GM23338 (cell line): ENCODE results near the gene SEZ6. TPM values are rescaled to one million over a fixed set of nuclear protein-coding genes. Genes with fewer than 3 reads are reported as not detected.
A peak's percentile ranks its signal among the peaks of the same experiment; 100 is the strongest.

Experiments used
- ATAC-seq: fragments of 200-7000 bp; cut with Tn5 transposase; 3 replicates; pipeline ENCODE4 v1.9.1; 2020
- DNase-seq: peaks from one replicate; pipeline ENCODE4 v3.0.0-alpha.2; 2015; ENCODE audit warnings: low spot score
- H2AFZ ChIP-seq: fragments of 200-600 bp; sonication (generic); 2 replicates; pipeline ENCODE4 v1.8.0; 2016; ENCODE audit warnings: antibody characterized with exemption, mild to moderate bottlenecking, moderate library complexity
- H3F3A ChIP-seq: fragments of 200-600 bp; sonication (generic); replicated peaks from 2 replicates; pipeline ENCODE4 v1.8.0; 2017; ENCODE audit warnings: antibody characterized with exemption, mixed run types, low read depth
- H3K27ac ChIP-seq: fragments of 200-600 bp; sonication (generic); 2 replicates; pipeline ENCODE4 v1.6.1; 2016; ENCODE audit warnings: low read depth
- H3K27me3 ChIP-seq: fragments of 200-600 bp; sonication (generic); 2 replicates; pipeline ENCODE4 v1.8.0; 2016; ENCODE audit warnings: mild to moderate bottlenecking, mixed run types, moderate library complexity; ENCODE audit not compliant: insufficient read depth
- H3K36me3 ChIP-seq: fragments of 200-600 bp; sonication (generic); 2 replicates; pipeline ENCODE4 v1.8.0; 2016; ENCODE audit warnings: mild to moderate bottlenecking; ENCODE audit not compliant: insufficient read depth
- H3K4me1 ChIP-seq: fragments of 200-600 bp; sonication (generic); 2 replicates; pipeline ENCODE4 v1.8.0; 2016; ENCODE audit warnings: mild to moderate bottlenecking, moderate library complexity; ENCODE audit not compliant: insufficient read depth
- H3K4me2 ChIP-seq: fragments of 200-600 bp; sonication (generic); 2 replicates; pipeline ENCODE4 v1.7.1; 2017; ENCODE audit warnings: mixed run types
- H3K4me3 ChIP-seq: fragments of 200-600 bp; sonication (generic); 2 replicates; pipeline ENCODE4 v1.6.1; 2016; ENCODE audit warnings: mixed run types
- H3K79me2 ChIP-seq: fragments of 200-600 bp; sonication (generic); replicated peaks from 2 replicates; pipeline ENCODE4 v1.8.0; 2017; ENCODE audit warnings: mild to moderate bottlenecking; ENCODE audit not compliant: insufficient read depth
- H3K9me2 ChIP-seq: fragments of 200-600 bp; sonication (generic); 2 replicates; pipeline ENCODE4 v1.8.0; 2017; ENCODE audit not compliant: insufficient read depth
- H4K20me1 ChIP-seq: fragments of 200-600 bp; sonication (generic); replicated peaks from 2 replicates; pipeline ENCODE4 v1.8.0; 2017; ENCODE audit warnings: mild to moderate bottlenecking; ENCODE audit not compliant: insufficient read depth
- H3K27ac Mint-ChIP-seq: 2 replicates; pipeline ENCODE4 v1.8.0; 2020; ENCODE audit warnings: inconsistent platforms, mild to moderate bottlenecking, moderate library complexity, mixed read lengths
- H3K27me3 Mint-ChIP-seq: 3 replicates; pipeline ENCODE4 v1.8.0; 2022; ENCODE audit warnings: low read depth, mild to moderate bottlenecking, moderate library complexity, mixed read lengths, inconsistent platforms; ENCODE audit not compliant: insufficient read depth, poor library complexity
- H3K36me3 Mint-ChIP-seq: 3 replicates; pipeline ENCODE4 v1.8.0; 2021; ENCODE audit warnings: low read depth, mild to moderate bottlenecking, inconsistent platforms, moderate library complexity, mixed read lengths
- H3K4me1 Mint-ChIP-seq: 3 replicates; pipeline ENCODE4 v1.8.0; 2020; ENCODE audit warnings: mild to moderate bottlenecking, inconsistent platforms, mixed read lengths
- H3K4me3 Mint-ChIP-seq: 3 replicates; pipeline ENCODE4 v1.8.0; 2021; ENCODE audit warnings: moderate library complexity, mild to moderate bottlenecking, inconsistent platforms, mixed read lengths
- H3K9me3 Mint-ChIP-seq: 3 replicates; pipeline ENCODE4 v1.8.0; 2020; ENCODE audit warnings: moderate library complexity, mild to moderate bottlenecking, inconsistent platforms, mixed read lengths
- CREB1 ChIP-seq: fragments of 250-450 bp; sonication (Bioruptor Pico); IDR thresholded peaks from 2 replicates; pipeline ENCODE4 v1.5.0; 2020; ENCODE audit warnings: low read depth, mild to moderate bottlenecking, moderate library complexity
- EZH2 ChIP-seq: fragments of 200-600 bp; sonication (generic); IDR thresholded peaks from one replicate; pipeline ENCODE4 v1.8.0; 2017; ENCODE audit warnings: antibody characterized with exemption, mild to moderate bottlenecking, low read depth; ENCODE audit not compliant: unreplicated experiment
- EZH2phosphoT487 ChIP-seq: fragments of 200-600 bp; sonication (generic); IDR thresholded peaks from one replicate; pipeline ENCODE4 v1.8.1; 2018; ENCODE audit warnings: antibody characterized with exemption; ENCODE audit not compliant: unreplicated experiment
- JUNB ChIP-seq: IDR thresholded peaks from one replicate; pipeline ENCODE4 v1.6.1; 2016; ENCODE audit warnings: antibody characterized with exemption; ENCODE audit not compliant: unreplicated experiment
- NANOG ChIP-seq: IDR thresholded peaks from 2 replicates; pipeline ENCODE4 v1.6.1; 2016; ENCODE audit warnings: antibody characterized with exemption, borderline replicate concordance
- POLR2AphosphoS5 ChIP-seq: IDR thresholded peaks from 2 replicates; pipeline ENCODE4 v1.6.1; 2016; ENCODE audit warnings: antibody characterized with exemption, low read depth
- STAT1 ChIP-seq: IDR thresholded peaks from one replicate; pipeline ENCODE4 v1.6.1; 2016; ENCODE audit warnings: antibody characterized with exemption; ENCODE audit not compliant: unreplicated experiment
- ZNF114 ChIP-seq: fragments of 250-450 bp; sonication (Bioruptor Pico); IDR thresholded peaks from 2 replicates; pipeline ENCODE4 v1.5.0; 2020; ENCODE audit warnings: mild to moderate bottlenecking, moderate library complexity
- ZNF331 ChIP-seq: fragments of 250-450 bp; sonication (Bioruptor Pico); IDR thresholded peaks from 2 replicates; pipeline ENCODE4 v1.5.0; 2020; ENCODE audit warnings: low read depth, mild to moderate bottlenecking, moderate library complexity
- polyA plus RNA-seq: library from polyadenylated mRNA; unstranded; fragments of >200 nt; fragmentation: Nextera tagmentation; extraction: Ambion mirVana; gene quantifications from 2 replicates; pipeline ENCODE4 v1.2.1, GENCODE V29; 2016
- total RNA-seq: library from RNA; depleted of rRNA; stranded (reverse); fragments of >200 nt; shearing (Covaris generic); gene quantifications from 2 replicates; pipeline ENCODE4 v1.2.3, GENCODE V29; 2014
- TF ChIP-seq, protein P1 (sequence below): fragments of 250-450 bp; sonication (Bioruptor Pico); IDR thresholded peaks from 2 replicates; pipeline ENCODE4 v1.5.0; 2020; ENCODE audit warnings: mild to moderate bottlenecking, moderate library complexity
- TF ChIP-seq, protein P2 (sequence below), 2 experiments: fragments of 200-600 bp in 1 of 2; sonication (generic) in 1 of 2; conservative IDR thresholded peaks; 2 replicates each; pipeline versions ENCODE4 v1.5.1 to v1.6.1; 2016 to 2017; ENCODE audit warnings: antibody characterized with exemption in 2 of 2, low read depth in 2 of 2, mild to moderate bottlenecking in 2 of 2, moderate library complexity in 1 of 2
- TF ChIP-seq, protein P3 (sequence below): IDR thresholded peaks from 2 replicates; pipeline ENCODE4 v1.6.1; 2016; ENCODE audit warnings: antibody characterized with exemption
- TF ChIP-seq, protein P4 (sequence below): IDR thresholded peaks from one replicate; pipeline ENCODE4 v1.6.1; 2018; ENCODE audit warnings: antibody characterized with exemption; ENCODE audit not compliant: unreplicated experiment

Gene SEZ6
- total and polyA plus RNA-seq, 2 experiments from 2014 or later: 1.0 to 6.5 TPM

DNA sequence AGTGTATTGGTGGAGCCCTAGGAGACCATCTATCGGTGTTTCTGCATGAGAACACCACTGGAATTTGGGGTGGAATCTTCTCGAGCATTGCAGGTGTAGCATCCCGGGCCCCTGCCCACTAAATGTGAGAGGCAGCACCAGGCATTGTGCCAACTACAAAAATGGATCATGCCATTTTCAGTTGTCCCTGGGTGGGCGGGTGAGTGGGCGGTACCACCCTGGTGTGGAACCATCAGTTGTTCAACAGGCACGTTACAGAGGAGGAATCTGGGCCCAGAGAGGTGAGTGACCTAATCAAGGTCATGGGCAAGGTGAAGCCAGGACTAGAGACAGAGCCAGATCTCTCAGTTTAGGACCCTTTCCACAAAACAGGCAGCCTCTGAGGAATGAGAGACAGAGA is 45.9 kb upstream of the SEZ6 start:
- Histone ChIP-seq H3K4me2 (no peak overlapping the region), H3K4me1 (peaks cover 20% of the 10 kb centered on the region), H3K4me3 (no peak overlapping the region), H3K36me3 (no peaks in the 10 kb centered on the region), H3F3A (no peaks in the 10 kb centered on the region), H3K79me2 (no peaks in the 10 kb centered on the region), H3K27me3 (no peaks in the 10 kb centered on the region), H3K27ac (peak overlapping the region; percentile 45; the same call in 1 of the 2 replicates), H2AFZ (no peak overlapping the region), H4K20me1 (no peaks in the 10 kb centered on the region), H3K9me2 (peaks cover 5% of the 10 kb centered on the region; the same call in 1 of the 2 replicates)
- ATAC-seq (no peak), DNase-seq (no peak)
- peaks cover 10% of the 10 kb centered on the region for H3K27me3 Mint-ChIP-seq
- no peak overlapping the region for H3K27ac Mint-ChIP-seq
- no peak overlapping the region for H3K4me3 Mint-ChIP-seq
- no peak for TF ChIP-seq ZNF331
- no peak for TF ChIP-seq ZNF114 (CRISPR knock-in tag)
- TF ChIP-seq, protein P1, sequence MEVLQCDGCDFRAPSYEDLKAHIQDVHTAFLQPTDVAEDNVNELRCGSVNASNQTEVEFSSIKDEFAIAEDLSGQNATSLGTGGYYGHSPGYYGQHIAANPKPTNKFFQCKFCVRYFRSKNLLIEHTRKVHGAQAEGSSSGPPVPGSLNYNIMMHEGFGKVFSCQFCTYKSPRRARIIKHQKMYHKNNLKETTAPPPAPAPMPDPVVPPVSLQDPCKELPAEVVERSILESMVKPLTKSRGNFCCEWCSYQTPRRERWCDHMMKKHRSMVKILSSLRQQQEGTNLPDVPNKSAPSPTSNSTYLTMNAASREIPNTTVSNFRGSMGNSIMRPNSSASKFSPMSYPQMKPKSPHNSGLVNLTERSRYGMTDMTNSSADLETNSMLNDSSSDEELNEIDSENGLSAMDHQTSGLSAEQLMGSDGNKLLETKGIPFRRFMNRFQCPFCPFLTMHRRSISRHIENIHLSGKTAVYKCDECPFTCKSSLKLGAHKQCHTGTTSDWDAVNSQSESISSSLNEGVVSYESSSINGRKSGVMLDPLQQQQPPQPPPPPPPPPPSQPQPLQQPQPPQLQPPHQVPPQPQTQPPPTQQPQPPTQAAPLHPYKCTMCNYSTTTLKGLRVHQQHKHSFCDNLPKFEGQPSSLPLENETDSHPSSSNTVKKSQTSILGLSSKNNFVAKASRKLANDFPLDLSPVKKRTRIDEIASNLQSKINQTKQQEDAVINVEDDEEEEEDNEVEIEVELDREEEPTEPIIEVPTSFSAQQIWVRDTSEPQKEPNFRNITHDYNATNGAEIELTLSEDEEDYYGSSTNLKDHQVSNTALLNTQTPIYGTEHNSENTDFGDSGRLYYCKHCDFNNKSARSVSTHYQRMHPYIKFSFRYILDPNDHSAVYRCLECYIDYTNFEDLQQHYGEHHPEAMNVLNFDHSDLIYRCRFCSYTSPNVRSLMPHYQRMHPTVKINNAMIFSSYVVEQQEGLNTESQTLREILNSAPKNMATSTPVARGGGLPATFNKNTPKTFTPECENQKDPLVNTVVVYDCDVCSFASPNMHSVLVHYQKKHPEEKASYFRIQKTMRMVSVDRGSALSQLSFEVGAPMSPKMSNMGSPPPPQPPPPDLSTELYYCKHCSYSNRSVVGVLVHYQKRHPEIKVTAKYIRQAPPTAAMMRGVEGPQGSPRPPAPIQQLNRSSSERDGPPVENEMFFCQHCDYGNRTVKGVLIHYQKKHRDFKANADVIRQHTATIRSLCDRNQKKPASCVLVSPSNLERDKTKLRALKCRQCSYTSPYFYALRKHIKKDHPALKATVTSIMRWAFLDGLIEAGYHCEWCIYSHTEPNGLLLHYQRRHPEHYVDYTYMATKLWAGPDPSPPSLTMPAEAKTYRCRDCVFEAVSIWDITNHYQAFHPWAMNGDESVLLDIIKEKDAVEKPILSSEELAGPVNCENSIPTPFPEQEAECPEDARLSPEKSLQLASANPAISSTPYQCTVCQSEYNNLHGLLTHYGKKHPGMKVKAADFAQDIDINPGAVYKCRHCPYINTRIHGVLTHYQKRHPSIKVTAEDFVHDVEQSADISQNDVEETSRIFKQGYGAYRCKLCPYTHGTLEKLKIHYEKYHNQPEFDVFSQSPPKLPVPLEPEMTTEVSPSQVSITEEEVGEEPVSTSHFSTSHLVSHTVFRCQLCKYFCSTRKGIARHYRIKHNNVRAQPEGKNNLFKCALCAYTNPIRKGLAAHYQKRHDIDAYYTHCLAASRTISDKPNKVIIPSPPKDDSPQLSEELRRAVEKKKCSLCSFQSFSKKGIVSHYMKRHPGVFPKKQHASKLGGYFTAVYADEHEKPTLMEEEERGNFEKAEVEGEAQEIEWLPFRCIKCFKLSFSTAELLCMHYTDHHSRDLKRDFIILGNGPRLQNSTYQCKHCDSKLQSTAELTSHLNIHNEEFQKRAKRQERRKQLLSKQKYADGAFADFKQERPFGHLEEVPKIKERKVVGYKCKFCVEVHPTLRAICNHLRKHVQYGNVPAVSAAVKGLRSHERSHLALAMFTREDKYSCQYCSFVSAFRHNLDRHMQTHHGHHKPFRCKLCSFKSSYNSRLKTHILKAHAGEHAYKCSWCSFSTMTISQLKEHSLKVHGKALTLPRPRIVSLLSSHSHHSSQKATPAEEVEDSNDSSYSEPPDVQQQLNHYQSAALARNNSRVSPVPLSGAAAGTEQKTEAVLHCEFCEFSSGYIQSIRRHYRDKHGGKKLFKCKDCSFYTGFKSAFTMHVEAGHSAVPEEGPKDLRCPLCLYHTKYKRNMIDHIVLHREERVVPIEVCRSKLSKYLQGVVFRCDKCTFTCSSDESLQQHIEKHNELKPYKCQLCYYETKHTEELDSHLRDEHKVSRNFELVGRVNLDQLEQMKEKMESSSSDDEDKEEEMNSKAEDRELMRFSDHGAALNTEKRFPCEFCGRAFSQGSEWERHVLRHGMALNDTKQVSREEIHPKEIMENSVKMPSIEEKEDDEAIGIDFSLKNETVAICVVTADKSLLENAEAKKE (CRISPR knock-in tag): no peak
- TF ChIP-seq STAT1: no peak
- TF ChIP-seq NANOG: no peak
- TF ChIP-seq, protein P2, sequence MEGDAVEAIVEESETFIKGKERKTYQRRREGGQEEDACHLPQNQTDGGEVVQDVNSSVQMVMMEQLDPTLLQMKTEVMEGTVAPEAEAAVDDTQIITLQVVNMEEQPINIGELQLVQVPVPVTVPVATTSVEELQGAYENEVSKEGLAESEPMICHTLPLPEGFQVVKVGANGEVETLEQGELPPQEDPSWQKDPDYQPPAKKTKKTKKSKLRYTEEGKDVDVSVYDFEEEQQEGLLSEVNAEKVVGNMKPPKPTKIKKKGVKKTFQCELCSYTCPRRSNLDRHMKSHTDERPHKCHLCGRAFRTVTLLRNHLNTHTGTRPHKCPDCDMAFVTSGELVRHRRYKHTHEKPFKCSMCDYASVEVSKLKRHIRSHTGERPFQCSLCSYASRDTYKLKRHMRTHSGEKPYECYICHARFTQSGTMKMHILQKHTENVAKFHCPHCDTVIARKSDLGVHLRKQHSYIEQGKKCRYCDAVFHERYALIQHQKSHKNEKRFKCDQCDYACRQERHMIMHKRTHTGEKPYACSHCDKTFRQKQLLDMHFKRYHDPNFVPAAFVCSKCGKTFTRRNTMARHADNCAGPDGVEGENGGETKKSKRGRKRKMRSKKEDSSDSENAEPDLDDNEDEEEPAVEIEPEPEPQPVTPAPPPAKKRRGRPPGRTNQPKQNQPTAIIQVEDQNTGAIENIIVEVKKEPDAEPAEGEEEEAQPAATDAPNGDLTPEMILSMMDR (conservative IDR thresholded peaks at IDR 0.05; ENCODE audit: low read depth in 2 of 2): no peak
- no peak for TF ChIP-seq POLR2AphosphoS5
- TF ChIP-seq, protein P3, sequence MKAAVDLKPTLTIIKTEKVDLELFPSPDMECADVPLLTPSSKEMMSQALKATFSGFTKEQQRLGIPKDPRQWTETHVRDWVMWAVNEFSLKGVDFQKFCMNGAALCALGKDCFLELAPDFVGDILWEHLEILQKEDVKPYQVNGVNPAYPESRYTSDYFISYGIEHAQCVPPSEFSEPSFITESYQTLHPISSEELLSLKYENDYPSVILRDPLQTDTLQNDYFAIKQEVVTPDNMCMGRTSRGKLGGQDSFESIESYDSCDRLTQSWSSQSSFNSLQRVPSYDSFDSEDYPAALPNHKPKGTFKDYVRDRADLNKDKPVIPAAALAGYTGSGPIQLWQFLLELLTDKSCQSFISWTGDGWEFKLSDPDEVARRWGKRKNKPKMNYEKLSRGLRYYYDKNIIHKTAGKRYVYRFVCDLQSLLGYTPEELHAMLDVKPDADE: no peak
- TF ChIP-seq EZH2phosphoT487: no peak
- no peak for TF ChIP-seq CREB1 (CRISPR knock-in tag)
- no peak for TF ChIP-seq EZH2
- TF ChIP-seq JUNB: no peak
- TF ChIP-seq, protein P4, sequence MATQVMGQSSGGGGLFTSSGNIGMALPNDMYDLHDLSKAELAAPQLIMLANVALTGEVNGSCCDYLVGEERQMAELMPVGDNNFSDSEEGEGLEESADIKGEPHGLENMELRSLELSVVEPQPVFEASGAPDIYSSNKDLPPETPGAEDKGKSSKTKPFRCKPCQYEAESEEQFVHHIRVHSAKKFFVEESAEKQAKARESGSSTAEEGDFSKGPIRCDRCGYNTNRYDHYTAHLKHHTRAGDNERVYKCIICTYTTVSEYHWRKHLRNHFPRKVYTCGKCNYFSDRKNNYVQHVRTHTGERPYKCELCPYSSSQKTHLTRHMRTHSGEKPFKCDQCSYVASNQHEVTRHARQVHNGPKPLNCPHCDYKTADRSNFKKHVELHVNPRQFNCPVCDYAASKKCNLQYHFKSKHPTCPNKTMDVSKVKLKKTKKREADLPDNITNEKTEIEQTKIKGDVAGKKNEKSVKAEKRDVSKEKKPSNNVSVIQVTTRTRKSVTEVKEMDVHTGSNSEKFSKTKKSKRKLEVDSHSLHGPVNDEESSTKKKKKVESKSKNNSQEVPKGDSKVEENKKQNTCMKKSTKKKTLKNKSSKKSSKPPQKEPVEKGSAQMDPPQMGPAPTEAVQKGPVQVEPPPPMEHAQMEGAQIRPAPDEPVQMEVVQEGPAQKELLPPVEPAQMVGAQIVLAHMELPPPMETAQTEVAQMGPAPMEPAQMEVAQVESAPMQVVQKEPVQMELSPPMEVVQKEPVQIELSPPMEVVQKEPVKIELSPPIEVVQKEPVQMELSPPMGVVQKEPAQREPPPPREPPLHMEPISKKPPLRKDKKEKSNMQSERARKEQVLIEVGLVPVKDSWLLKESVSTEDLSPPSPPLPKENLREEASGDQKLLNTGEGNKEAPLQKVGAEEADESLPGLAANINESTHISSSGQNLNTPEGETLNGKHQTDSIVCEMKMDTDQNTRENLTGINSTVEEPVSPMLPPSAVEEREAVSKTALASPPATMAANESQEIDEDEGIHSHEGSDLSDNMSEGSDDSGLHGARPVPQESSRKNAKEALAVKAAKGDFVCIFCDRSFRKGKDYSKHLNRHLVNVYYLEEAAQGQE: no peak
- peaks cover 14% of the 10 kb centered on the region for H3K36me3 Mint-ChIP-seq
- H3K4me1 Mint-ChIP-seq: peaks cover 28% of the 10 kb centered on the region
- H3K9me3 Mint-ChIP-seq: no peaks in the 10 kb centered on the region
